Measurements from ENCODE around the gene BDP1.
"Not testable (repeated sequence)": the region's sequence is repeated elsewhere in the genome, so short reads cannot be mapped to it uniquely, and the experiment has no call there.

DNA sequence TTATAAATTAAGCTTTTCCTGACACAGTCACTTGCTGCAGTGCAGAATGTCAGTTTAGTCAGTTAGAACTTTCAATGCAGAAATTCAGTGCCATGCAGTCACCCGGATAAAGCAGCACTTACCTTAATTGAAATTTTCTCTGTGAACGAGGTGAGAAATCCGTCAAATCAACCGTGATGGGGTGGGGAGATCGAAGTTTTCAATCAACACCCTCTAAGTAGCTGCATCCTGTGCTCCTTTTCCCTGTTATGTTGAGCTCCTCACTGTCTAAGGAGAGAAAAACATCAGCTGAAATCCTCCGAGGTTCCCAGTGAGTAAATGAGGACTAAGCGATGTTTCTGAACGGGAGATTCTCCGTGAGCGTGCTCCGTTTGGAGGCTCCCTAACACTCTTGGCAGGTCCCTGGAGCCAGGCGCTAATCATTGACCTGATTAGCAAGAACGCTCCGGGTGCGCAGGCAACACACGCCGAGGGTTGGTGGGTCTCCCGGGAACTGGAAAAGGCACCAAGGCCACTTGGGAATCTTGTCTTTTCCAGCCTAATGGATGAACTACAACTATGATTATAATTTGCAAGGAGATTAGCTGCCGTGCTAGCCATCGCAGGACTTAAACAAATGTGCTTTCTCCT is 9.8 kb upstream of the BDP1 start:
- TF ChIP-seq, protein P1, sequence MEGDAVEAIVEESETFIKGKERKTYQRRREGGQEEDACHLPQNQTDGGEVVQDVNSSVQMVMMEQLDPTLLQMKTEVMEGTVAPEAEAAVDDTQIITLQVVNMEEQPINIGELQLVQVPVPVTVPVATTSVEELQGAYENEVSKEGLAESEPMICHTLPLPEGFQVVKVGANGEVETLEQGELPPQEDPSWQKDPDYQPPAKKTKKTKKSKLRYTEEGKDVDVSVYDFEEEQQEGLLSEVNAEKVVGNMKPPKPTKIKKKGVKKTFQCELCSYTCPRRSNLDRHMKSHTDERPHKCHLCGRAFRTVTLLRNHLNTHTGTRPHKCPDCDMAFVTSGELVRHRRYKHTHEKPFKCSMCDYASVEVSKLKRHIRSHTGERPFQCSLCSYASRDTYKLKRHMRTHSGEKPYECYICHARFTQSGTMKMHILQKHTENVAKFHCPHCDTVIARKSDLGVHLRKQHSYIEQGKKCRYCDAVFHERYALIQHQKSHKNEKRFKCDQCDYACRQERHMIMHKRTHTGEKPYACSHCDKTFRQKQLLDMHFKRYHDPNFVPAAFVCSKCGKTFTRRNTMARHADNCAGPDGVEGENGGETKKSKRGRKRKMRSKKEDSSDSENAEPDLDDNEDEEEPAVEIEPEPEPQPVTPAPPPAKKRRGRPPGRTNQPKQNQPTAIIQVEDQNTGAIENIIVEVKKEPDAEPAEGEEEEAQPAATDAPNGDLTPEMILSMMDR (IDR thresholded peaks at IDR 0.05), result not testable (repeated sequence)
- TF ChIP-seq POLR2A (IDR thresholded peaks at IDR 0.05); EP300 (IDR thresholded peaks at IDR 0.05; ENCODE audit: low read depth); POLR2AphosphoS5 (IDR thresholded peaks at IDR 0.05): not testable (repeated sequence)
